Left kidney (tissue), 2 donors: ENCODE measurements around the gene FDXR. TPM values are rescaled to one million over a fixed set of nuclear protein-coding genes. Genes with fewer than 3 reads are reported as not detected.

Experiments used
- DNase-seq: peaks from one replicate; pipeline ENCODE4 v3.0.0-alpha.2; 2013
- polyA plus RNA-seq: library from polyadenylated mRNA; unstranded; fragments of 120-200 nt; gene quantifications from one replicate; pipeline ENCODE4 v1.2.1, GENCODE V29; 2013; ENCODE audit not compliant: insufficient read length

The FDXR gene
- polyA plus RNA-seq, 1 donor, result 6.5 TPM

GRCh38 chr17:74836691-74837467 lies 35.9 kb downstream of the FDXR start:
- DNase-seq, result no peak

- no peak for DNase-seq
Measured at GRCh38 chr17:74836191-74836590, 36.6 kb downstream of the FDXR start.

- no peak for DNase-seq
Measured at GRCh38 chr17:74833501-74834377, 39.1 kb downstream of the FDXR start.

- DNase-seq, result no peak
Measured at GRCh38 chr17:74832421-74832820, 40.4 kb downstream of the FDXR start.

GRCh38 chr17:74831444-74832146 lies 41.2 kb downstream of the FDXR start:
- DNase-seq, result no peak

GRCh38 chr17:74830861-74831260 lies 41.9 kb downstream of the FDXR start:
- no peak for DNase-seq

- no peak for DNase-seq
Measured at GRCh38 chr17:74827800-74828199, 45.0 kb downstream of the FDXR start.

GRCh38 chr17:74825952-74826719 lies 46.7 kb downstream of the FDXR start:
- no peak for DNase-seq

GRCh38 chr17:74824961-74825627 lies 47.7 kb downstream of the FDXR start:
- no peak for DNase-seq

GRCh38 chr17:74822939-74823367 lies 49.8 kb downstream of the FDXR start:
- DNase-seq, result no peak

GRCh38 chr17:74822335-74822938 lies 50.4 kb downstream of the FDXR start:
- no peak for DNase-seq

GRCh38 chr17:74821655-74822334 lies 51.0 kb downstream of the FDXR start:
- no peak for DNase-seq

- DNase-seq, result no peak
Measured at GRCh38 chr17:74819801-74820436, 52.9 kb downstream of the FDXR start.

- DNase-seq, result no peak
Measured at GRCh38 chr17:74818291-74818938, 54.4 kb downstream of the FDXR start.

- no peak for DNase-seq
Measured at GRCh38 chr17:74816905-74817620, 55.7 kb downstream of the FDXR start.

GRCh38 chr17:74815550-74816370 lies 57.0 kb downstream of the FDXR start:
- DNase-seq, result no peak

GRCh38 chr17:74815067-74815466 lies 57.7 kb downstream of the FDXR start:
- DNase-seq, result no peak
